HepG2 (cell line): ENCODE data around the gene ARHGEF39. TPM values are rescaled to one million over a fixed set of nuclear protein-coding genes. Genes with fewer than 3 reads are reported as not detected.

Source experiments
- ATAD3A ChIP-seq: sonication (generic); formaldehyde crosslinking; IDR thresholded peaks from 2 replicates; pipeline ENCODE4 v1.4.0; 2020; ENCODE audit warnings: missing genetic modification reagents
- ATF1 ChIP-seq: IDR thresholded peaks from 2 replicates; pipeline ENCODE4 v1.6.1; 2016; ENCODE audit warnings: mild to moderate bottlenecking, control low read depth
- CBFB ChIP-seq: sonication (generic); formaldehyde crosslinking; IDR thresholded peaks from 2 replicates; pipeline ENCODE4 v1.4.0; 2020; ENCODE audit warnings: missing genetic modification reagents
- CHD2 ChIP-seq: IDR thresholded peaks from 2 replicates; pipeline ENCODE4 v1.6.1; 2011; ENCODE audit warnings: low read depth, low read length, improper control_type of control experiment
- EZH2 ChIP-seq: conservative IDR thresholded peaks from 2 replicates; pipeline ENCODE4 v1.6.1; 2012; ENCODE audit warnings: mild to moderate bottlenecking, low read depth, low read length, moderate library complexity
- HOXA7 ChIP-seq: sonication (generic); formaldehyde crosslinking; IDR thresholded peaks from 2 replicates; pipeline ENCODE4 v1.8.1; 2022; ENCODE audit warnings: mild to moderate bottlenecking, missing genetic modification reagents, moderate library complexity
- IKZF1 ChIP-seq: fragments of 450-650 bp; IDR thresholded peaks from 2 replicates; pipeline ENCODE4 v1.7.1; 2016
- KLF6 ChIP-seq: IDR thresholded peaks from 2 replicates; pipeline ENCODE4 v1.8.0; 2016; ENCODE audit warnings: missing biosample characterization, missing genetic modification reagents
- MAFK ChIP-seq, 2 experiments: IDR thresholded peaks in 1 of 2; conservative IDR thresholded peaks in 1 of 2; 2 replicates each; pipeline ENCODE4 v1.6.1; 2011; ENCODE audit warnings: improper control_type of control experiment in 2 of 2, low read length in 2 of 2
- NFE2 ChIP-seq: sonication (generic); formaldehyde crosslinking; IDR thresholded peaks from 2 replicates; pipeline ENCODE4 v1.4.0; 2020; ENCODE audit warnings: missing genetic modification reagents
- PHF8 ChIP-seq: sonication (generic); formaldehyde crosslinking; IDR thresholded peaks from 2 replicates; pipeline ENCODE4 v1.5.0; 2020; ENCODE audit warnings: missing genetic modification reagents
- RNF2 ChIP-seq: fragments of 450-650 bp; conservative IDR thresholded peaks from 2 replicates; pipeline ENCODE4 v1.6.1; 2016; ENCODE audit warnings: low read depth
- SRSF9 ChIP-seq: fragments of 200-400 bp; formaldehyde crosslinking; IDR thresholded peaks from 2 replicates; pipeline ENCODE4 v1.6.1; 2018; ENCODE audit warnings: borderline replicate concordance, mild to moderate bottlenecking, low read depth, low read length; ENCODE audit not compliant: insufficient read depth, poor library complexity, severe bottlenecking
- TAF1 ChIP-seq: sonication (generic); formaldehyde crosslinking; IDR thresholded peaks from 2 replicates; pipeline ENCODE4 v1.4.0; 2020; ENCODE audit warnings: missing genetic modification reagents
- ZBTB21 ChIP-seq: sonication (generic); formaldehyde crosslinking; IDR thresholded peaks from 2 replicates; pipeline ENCODE4 v1.4.0; 2020; ENCODE audit warnings: missing genetic modification reagents
- ZMYM2 ChIP-seq: sonication (generic); formaldehyde crosslinking; IDR thresholded peaks from 2 replicates; pipeline ENCODE4 v1.8.0; 2022; ENCODE audit warnings: mild to moderate bottlenecking, missing genetic modification reagents
- ZNF180 ChIP-seq: sonication (generic); formaldehyde crosslinking; IDR thresholded peaks from 2 replicates; pipeline ENCODE4 v1.4.0; 2020; ENCODE audit warnings: low read depth, missing genetic modification reagents, borderline replicate concordance
- ZNF446 ChIP-seq: sonication (generic); formaldehyde crosslinking; IDR thresholded peaks from 2 replicates; pipeline ENCODE4 v1.5.0; 2020; ENCODE audit warnings: mild to moderate bottlenecking, missing genetic modification reagents
- ZNF552 ChIP-seq: sonication (generic); formaldehyde crosslinking; IDR thresholded peaks from 2 replicates; pipeline ENCODE4 v1.9.0; 2022; ENCODE audit warnings: missing genetic modification reagents, mild to moderate bottlenecking, borderline replicate concordance
- ZNF563 ChIP-seq: sonication (generic); formaldehyde crosslinking; IDR thresholded peaks from 2 replicates; pipeline ENCODE4 v1.8.0; 2022; ENCODE audit warnings: mild to moderate bottlenecking, moderate library complexity, missing genetic modification reagents
- ZNF607 ChIP-seq: sonication (generic); formaldehyde crosslinking; IDR thresholded peaks from 2 replicates; pipeline ENCODE4 v1.5.1; 2020; ENCODE audit warnings: missing genetic modification reagents, mild to moderate bottlenecking, borderline replicate concordance
- ZNF670 ChIP-seq: sonication (generic); formaldehyde crosslinking; IDR thresholded peaks from 2 replicates; pipeline ENCODE4 v1.8.0; 2022; ENCODE audit warnings: mild to moderate bottlenecking, missing genetic modification reagents, borderline replicate concordance
- ZNF672 ChIP-seq: sonication (generic); formaldehyde crosslinking; IDR thresholded peaks from 2 replicates; pipeline ENCODE4 v1.8.1; 2022; ENCODE audit warnings: missing genetic modification reagents
- ZNF710 ChIP-seq: sonication (generic); formaldehyde crosslinking; IDR thresholded peaks from 2 replicates; pipeline ENCODE4 v1.5.0; 2020; ENCODE audit warnings: mild to moderate bottlenecking, missing genetic modification reagents, borderline replicate concordance
- ZSCAN25 ChIP-seq: sonication (generic); formaldehyde crosslinking; IDR thresholded peaks from 2 replicates; pipeline ENCODE4 v1.8.0; 2022; ENCODE audit warnings: mild to moderate bottlenecking, missing genetic modification reagents
- ZUFSP ChIP-seq: sonication (generic); formaldehyde crosslinking; IDR thresholded peaks from 2 replicates; pipeline ENCODE4 v1.9.0; 2021; ENCODE audit warnings: missing genetic modification reagents, mild to moderate bottlenecking, borderline replicate concordance
- polyA plus RNA-seq, 8 experiments: library from polyadenylated mRNA; depleted of rRNA in 3 of 8; stranded (reverse) in 7 of 8; unstranded in 1 of 8; fragments of >200 nt; fragmentation: Illumina TruSeq in 4 of 8; extraction: Trizol in 4 of 8; gene quantifications; 2 replicates each; pipeline versions ENCODE4 v1.2.1 to v1.2.3, GENCODE V29; 2011 to 2016; ENCODE audit warnings: low read depth in 4 of 8, missing spikeins in 1 of 8, mixed read lengths in 1 of 8; ENCODE audit not compliant: insufficient read depth in 1 of 8
- total RNA-seq, 5 experiments: library from RNA; depleted of rRNA; stranded (reverse); fragments of >200 nt; fragmentation: Illumina TruSeq; extraction: Trizol; gene quantifications; 2 replicates each; pipeline ENCODE4 v1.2.3, GENCODE V29; 2016; ENCODE audit warnings: low read depth in 1 of 5
- TF ChIP-seq, protein P1 (sequence below): sonication (generic); formaldehyde crosslinking; IDR thresholded peaks from 2 replicates; pipeline ENCODE4 v1.8.0; 2022; ENCODE audit warnings: missing genetic modification reagents, low read depth, mild to moderate bottlenecking, borderline replicate concordance

Gene ARHGEF39
- total and polyA plus RNA-seq, 2 of the 13 experiments (the other 11 are each of a cell fraction or from before 2014, with no cell fraction given), result 11.2 to 12.3 TPM

GRCh38 chr9:35664531-35665470 lies at the start of gene ARHGEF39 (continued):
- TF ChIP-seq ZNF607 (CRISPR knock-in tag) (peak; percentile 92; the same call in 1 of the 2 replicates), CHD2 (0 out of 2 replicates have a peak, but pooled peaks have one; percentile 40), ZNF710 (CRISPR knock-in tag) (peak; percentile 33; the same call in 1 of the 2 replicates), RNF2 (no peak), HOXA7 (peak; percentile 91; the same call in 1 of the 2 replicates), IKZF1 (no peak), KLF6 (no peak), ZNF180 (CRISPR knock-in tag) (no peak), ZNF552 (peak; percentile 43; the same call in 1 of the 2 replicates), ZSCAN25 (no peak), NFE2 (CRISPR knock-in tag) (no peak), TAF1 (CRISPR knock-in tag) (peak; percentile 81; the same call in 1 of the 2 replicates), MAFK (conservative IDR thresholded peaks at IDR 0.05 in 1 of 2, IDR thresholded peaks at IDR 0.05 in 1 of 2; ENCODE audit: low read length in 2 of 2) (no peak), ZNF563 (CRISPR knock-in tag) (no peak), ZMYM2 (peak; percentile 45; the same call in 1 of the 2 replicates), ATAD3A (no peak), ATF1 (CRISPR knock-in tag) (no peak), ZNF672 (CRISPR knock-in tag) (peak; percentile 85; the same call in 1 of the 2 replicates), ZNF670 (0 out of 2 replicates have a peak, but pooled peaks have one; percentile 84), EZH2 (no peak), ZUFSP (CRISPR knock-in tag) (no peak), PHF8 (CRISPR knock-in tag) (peak; percentile 85), SRSF9 (no peak), ZBTB21 (CRISPR knock-in tag) (no peak), CBFB (CRISPR knock-in tag) (peak; percentile 89), ZNF446 (0 out of 2 replicates have a peak, but pooled peaks have one; percentile 21)
- TF ChIP-seq, protein P1, sequence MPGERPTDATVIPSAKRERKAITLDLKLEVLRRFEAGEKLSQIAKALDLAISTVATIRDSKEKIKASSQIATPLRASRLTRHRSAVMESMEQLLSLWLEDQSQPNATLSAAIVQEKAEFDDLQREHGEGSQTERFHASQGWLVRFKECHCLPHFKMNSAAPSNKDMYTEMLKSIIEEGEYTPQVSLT, result no peak; the same call in 1 of the 2 replicates
